ENCODE results near the gene CCDC152.

DNA sequence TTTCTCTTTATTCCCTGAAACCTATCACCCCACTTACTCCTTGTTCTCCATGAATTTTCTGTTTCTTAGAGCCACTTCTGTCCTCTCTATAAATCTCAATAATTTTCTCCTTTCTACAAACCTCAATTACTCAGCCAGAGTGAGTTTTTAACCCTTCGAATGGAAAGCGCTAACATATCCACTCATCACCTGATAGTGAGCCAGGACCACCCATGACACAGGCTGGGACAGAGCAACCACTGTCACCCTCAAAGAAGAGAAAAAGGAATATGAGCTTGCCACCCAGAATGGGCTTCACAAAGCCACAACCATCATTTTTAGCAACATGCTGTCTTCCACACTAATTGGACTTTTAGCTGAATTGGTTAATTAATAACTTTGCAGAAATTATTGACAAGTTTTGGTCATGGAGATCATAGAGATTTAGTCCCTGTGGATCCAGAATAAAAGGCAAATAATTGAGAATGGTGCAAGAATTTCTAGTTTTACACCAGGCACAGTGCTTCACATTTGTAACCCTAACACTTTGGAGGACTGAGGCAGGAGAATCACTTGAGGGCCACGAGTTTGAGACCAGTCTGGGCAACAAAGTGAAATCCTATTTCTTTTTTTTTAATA lies 87.2 kb downstream of the CCDC152 start:
- TF ChIP-seq, protein P1, sequence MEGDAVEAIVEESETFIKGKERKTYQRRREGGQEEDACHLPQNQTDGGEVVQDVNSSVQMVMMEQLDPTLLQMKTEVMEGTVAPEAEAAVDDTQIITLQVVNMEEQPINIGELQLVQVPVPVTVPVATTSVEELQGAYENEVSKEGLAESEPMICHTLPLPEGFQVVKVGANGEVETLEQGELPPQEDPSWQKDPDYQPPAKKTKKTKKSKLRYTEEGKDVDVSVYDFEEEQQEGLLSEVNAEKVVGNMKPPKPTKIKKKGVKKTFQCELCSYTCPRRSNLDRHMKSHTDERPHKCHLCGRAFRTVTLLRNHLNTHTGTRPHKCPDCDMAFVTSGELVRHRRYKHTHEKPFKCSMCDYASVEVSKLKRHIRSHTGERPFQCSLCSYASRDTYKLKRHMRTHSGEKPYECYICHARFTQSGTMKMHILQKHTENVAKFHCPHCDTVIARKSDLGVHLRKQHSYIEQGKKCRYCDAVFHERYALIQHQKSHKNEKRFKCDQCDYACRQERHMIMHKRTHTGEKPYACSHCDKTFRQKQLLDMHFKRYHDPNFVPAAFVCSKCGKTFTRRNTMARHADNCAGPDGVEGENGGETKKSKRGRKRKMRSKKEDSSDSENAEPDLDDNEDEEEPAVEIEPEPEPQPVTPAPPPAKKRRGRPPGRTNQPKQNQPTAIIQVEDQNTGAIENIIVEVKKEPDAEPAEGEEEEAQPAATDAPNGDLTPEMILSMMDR (IDR thresholded peaks at IDR 0.05): no peak
- TF ChIP-seq ZFX (IDR thresholded peaks at IDR 0.05; ENCODE audit: borderline replicate concordance): no peak

All from 22Rv1 (cell line).